MM.1S (cell line): ENCODE measurements around the gene BEAN1.

Source experiments
- DNase-seq: peaks from one replicate; pipeline ENCODE4 v3.0.0-alpha.2; 2015
- H2AFZ ChIP-seq: fragments of 300-600 bp; sonication (generic); 2 replicates; pipeline ENCODE4 v1.6.0; 2016; ENCODE audit warnings: antibody characterized with exemption, low read length
- H3F3A ChIP-seq: fragments of 300-600 bp; sonication (generic); 2 replicates; pipeline ENCODE4 v1.6.1; 2016; ENCODE audit warnings: mild to moderate bottlenecking, antibody characterized with exemption, low read length, moderate library complexity, mixed read lengths; ENCODE audit not compliant: insufficient read depth
- H3K27ac ChIP-seq: fragments of 300-600 bp; sonication (generic); 2 replicates; pipeline ENCODE4 v1.5.1; 2016; ENCODE audit warnings: mild to moderate bottlenecking, low read length
- H3K27me3 ChIP-seq: fragments of 300-600 bp; sonication (generic); replicated peaks from 2 replicates; pipeline ENCODE4 v1.6.0; 2016; ENCODE audit warnings: low read length; ENCODE audit not compliant: insufficient read depth
- H3K36me3 ChIP-seq: fragments of 300-600 bp; sonication (generic); replicated peaks from 2 replicates; pipeline ENCODE4 v1.6.1; 2016; ENCODE audit warnings: mild to moderate bottlenecking, low read length, mixed read lengths; ENCODE audit not compliant: insufficient read depth
- H3K4me1 ChIP-seq: fragments of 300-600 bp; sonication (generic); 2 replicates; pipeline ENCODE4 v1.6.1; 2016; ENCODE audit warnings: low read length, mixed read lengths
- H3K4me2 ChIP-seq: fragments of 300-600 bp; sonication (generic); 2 replicates; pipeline ENCODE4 v1.6.0; 2016; ENCODE audit warnings: low read depth, low read length
- H3K4me3 ChIP-seq: fragments of 300-600 bp; sonication (generic); 2 replicates; pipeline ENCODE4 v1.5.1; 2016; ENCODE audit warnings: low read length, mixed read lengths
- H3K79me2 ChIP-seq: fragments of 300-600 bp; sonication (generic); 2 replicates; pipeline ENCODE4 v1.6.1; 2016; ENCODE audit warnings: mixed run types, low read length, mixed read lengths
- H3K9ac ChIP-seq: fragments of 300-600 bp; sonication (generic); 2 replicates; pipeline ENCODE4 v1.6.1; 2016; ENCODE audit warnings: low read length, mixed read lengths
- H3K9me2 ChIP-seq: fragments of 300-600 bp; sonication (generic); replicated peaks from 2 replicates; pipeline ENCODE4 v1.6.1; 2016; ENCODE audit warnings: mild to moderate bottlenecking, low read length, mixed read lengths; ENCODE audit not compliant: insufficient read depth
- H3K9me3 ChIP-seq: fragments of 300-600 bp; sonication (generic); replicated peaks from 2 replicates; pipeline ENCODE4 v1.6.1; 2016; ENCODE audit warnings: mild to moderate bottlenecking, low read length, mixed read lengths; ENCODE audit not compliant: insufficient read depth
- H4K20me1 ChIP-seq: fragments of 300-600 bp; sonication (generic); 2 replicates; pipeline ENCODE4 v1.6.1; 2016; ENCODE audit warnings: mild to moderate bottlenecking, low read length, moderate library complexity, mixed read lengths; ENCODE audit not compliant: insufficient read depth
- CTCF ChIP-seq: fragments of 300-600 bp; sonication (generic); IDR thresholded peaks from 2 replicates; pipeline ENCODE4 v1.5.1; 2016; ENCODE audit warnings: antibody characterized with exemption, low read length, mixed read lengths
- EZH2 ChIP-seq: fragments of 300-600 bp; sonication (generic); optimal IDR thresholded peaks from 2 replicates; pipeline ENCODE3; 2017; ENCODE audit warnings: low read depth, mild to moderate bottlenecking, antibody characterized with exemption, low read length, mixed read lengths
- EZH2phosphoT487 ChIP-seq: fragments of 300-600 bp; sonication (generic); IDR thresholded peaks from 2 replicates; pipeline ENCODE4 v1.6.1; 2018; ENCODE audit warnings: antibody characterized with exemption, low read length

The BEAN1 gene

DNA sequence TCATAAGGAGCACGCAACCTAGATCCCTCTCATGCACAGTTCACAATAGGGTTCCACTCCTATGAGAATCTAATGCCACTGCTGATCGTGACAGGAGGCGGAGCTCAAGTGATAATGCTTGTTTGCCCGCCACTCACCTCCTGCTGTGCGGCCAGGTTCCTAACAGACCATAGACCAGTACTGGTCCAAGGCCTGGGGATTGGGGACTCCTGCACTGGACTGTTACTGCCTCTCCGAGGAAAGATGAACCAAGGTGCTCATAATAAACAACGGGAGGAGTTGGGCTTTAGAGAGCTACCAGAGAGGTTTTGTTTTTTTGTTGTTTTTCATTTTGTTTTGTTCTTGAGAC lies 64.6 kb downstream of the BEAN1 start:
- H3F3A ChIP-seq, result 0 out of 2 replicates have a peak, but pooled peaks cover 6% of the 10 kb centered on the region
- H3K9me3 ChIP-seq, result no peaks in the 10 kb centered on the region
- H3K79me2 ChIP-seq, result no peaks in the 10 kb centered on the region
- no peak for DNase-seq
- no peak overlapping the region for H3K27ac ChIP-seq
- TF ChIP-seq EZH2, result no peak
- TF ChIP-seq CTCF, result no peak
- no peak for TF ChIP-seq EZH2phosphoT487
- peaks cover 16% of the 10 kb centered on the region for H3K4me1 ChIP-seq
- no peaks in the 10 kb centered on the region for H3K9me2 ChIP-seq
- H3K36me3 ChIP-seq, result no peaks in the 10 kb centered on the region
- no peak overlapping the region for H3K4me3 ChIP-seq
- H3K27me3 ChIP-seq, result no peaks in the 10 kb centered on the region
- H3K4me2 ChIP-seq, result no peak overlapping the region
- H3K9ac ChIP-seq, result no peak overlapping the region
- H4K20me1 ChIP-seq, result no peaks in the 10 kb centered on the region
- no peak overlapping the region for H2AFZ ChIP-seq

DNA sequence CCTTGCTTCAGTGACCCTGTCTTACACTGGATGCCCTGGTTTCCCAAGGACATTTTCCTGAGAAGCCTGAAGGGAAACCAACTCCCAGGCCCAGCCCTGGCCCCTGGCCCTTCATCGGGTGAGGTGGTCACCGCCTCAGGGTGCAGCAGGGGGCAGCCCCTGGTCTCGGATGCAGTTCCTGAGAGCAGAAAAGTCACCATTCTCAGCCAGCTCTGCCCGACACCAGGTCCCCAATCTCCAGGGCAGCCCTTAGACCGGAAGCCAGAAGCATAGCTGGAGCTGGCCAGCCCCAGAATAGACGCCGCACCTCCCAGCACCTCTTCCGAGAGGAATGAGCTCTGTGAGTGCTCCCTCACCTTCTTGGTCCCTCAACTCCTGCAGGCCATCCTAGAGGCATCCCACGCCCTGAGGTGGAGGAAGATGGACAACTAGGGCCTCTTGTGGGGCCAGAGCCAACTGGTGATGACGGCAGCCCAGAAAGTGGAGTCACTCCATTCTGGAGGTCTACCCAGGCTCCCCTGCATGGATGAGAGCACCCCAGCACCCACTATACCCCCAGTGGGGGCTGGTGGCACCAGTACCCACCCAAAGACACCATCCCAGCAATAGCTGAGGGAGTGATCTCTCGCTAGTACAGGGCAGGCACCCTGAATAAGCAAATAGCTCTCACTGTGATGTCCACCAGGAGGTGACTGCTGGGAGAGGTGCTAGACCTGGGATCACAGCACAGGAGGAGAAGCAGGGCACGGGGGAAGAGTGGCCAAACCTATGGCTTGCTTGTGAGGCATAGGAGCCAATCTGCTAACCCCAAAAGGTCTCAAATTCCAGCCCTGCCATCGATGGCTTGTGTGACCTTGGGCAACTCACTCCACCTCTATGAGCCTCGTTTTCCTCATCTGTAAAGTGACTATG lies 66.7 kb downstream of the BEAN1 start:
- Histone ChIP-seq H2AFZ (no peak overlapping the region), H3K9ac (no peak overlapping the region), H3K36me3 (no peaks in the 10 kb centered on the region), H3K4me3 (no peak overlapping the region), H3K4me1 (peaks cover 16% of the 10 kb centered on the region), H3K9me3 (no peaks in the 10 kb centered on the region), H3K4me2 (no peak overlapping the region), H3K27ac (no peak overlapping the region), H3K9me2 (no peaks in the 10 kb centered on the region), H3K79me2 (no peaks in the 10 kb centered on the region), H3K27me3 (no peaks in the 10 kb centered on the region), H4K20me1 (no peaks in the 10 kb centered on the region), H3F3A (0 out of 2 replicates have a peak, but pooled peaks cover 6% of the 10 kb centered on the region)
- TF ChIP-seq EZH2 (no peak), CTCF (no peak), EZH2phosphoT487 (no peak)
- no peak for DNase-seq

- peak; percentile 63 for DNase-seq
- Histone ChIP-seq H2AFZ (no peak overlapping the region), H3F3A (0 out of 2 replicates have a peak, but pooled peaks cover 6% of the 10 kb centered on the region), H3K9me3 (no peaks in the 10 kb centered on the region), H3K79me2 (no peaks in the 10 kb centered on the region), H4K20me1 (no peaks in the 10 kb centered on the region), H3K9me2 (no peaks in the 10 kb centered on the region), H3K9ac (no peak overlapping the region), H3K4me1 (peaks cover 16% of the 10 kb centered on the region), H3K27ac (no peak overlapping the region), H3K4me3 (no peak overlapping the region), H3K27me3 (no peaks in the 10 kb centered on the region), H3K36me3 (no peaks in the 10 kb centered on the region), H3K4me2 (peak overlapping the region; percentile 8; the same call in 1 of the 2 replicates)
- TF ChIP-seq CTCF, result no peak
- no peak for TF ChIP-seq EZH2phosphoT487
- no peak for TF ChIP-seq EZH2
Observed at GRCh38 chr16:66494916-66495315, 67.8 kb downstream of the BEAN1 start.
